Kidney (tissue), 14 donors: ENCODE results near the gene TMEM101. TPM values are rescaled to one million over a fixed set of nuclear protein-coding genes. Genes with fewer than 3 reads are reported as not detected.
"Not testable (repeated sequence)": the region's sequence is repeated elsewhere in the genome, so short reads cannot be mapped to it uniquely, and the experiment has no call there.

Source experiments
- DNase-seq, 5 donors: peaks; one replicate each; pipeline ENCODE4 v3.0.0-alpha.2; 2013 to 2020
- FAIRE-seq: peaks from 2 replicates; lab custom pipeline; 2012; peaks lifted over from hg19 to GRCh38; lab: Jason Lieb, UNC
- H3K27ac ChIP-seq, 2 donors: one replicate each; pipeline ENCODE4 v1.7.0; 2013; ENCODE audit warnings: low read depth in 2 of 2, low read length in 2 of 2, inconsistent platforms in 1 of 2
- H3K27me3 ChIP-seq: one replicate; pipeline ENCODE4 v1.7.1; 2013; ENCODE audit warnings: low read length, inconsistent platforms; ENCODE audit not compliant: control insufficient read depth, insufficient read depth
- H3K36me3 ChIP-seq, 3 donors: one replicate each; pipeline versions ENCODE4 v1.7.0 to v1.7.1; 2013; ENCODE audit warnings: low read length in 3 of 3, control low read depth in 1 of 3, inconsistent platforms in 1 of 3; ENCODE audit not compliant: insufficient read depth in 3 of 3, control insufficient read depth in 2 of 3
- H3K4me1 ChIP-seq, 3 donors: one replicate each; pipeline versions ENCODE4 v1.7.0 to v1.7.1; 2013; ENCODE audit warnings: low read length in 3 of 3, inconsistent platforms in 1 of 3, low read depth in 1 of 3; ENCODE audit not compliant: control insufficient read depth in 2 of 3, insufficient read depth in 2 of 3
- H3K4me3 ChIP-seq, 3 donors: one replicate each; pipeline versions ENCODE4 v1.7.0 to v1.8.1; 2013; ENCODE audit warnings: low read length in 3 of 3, control low read depth in 1 of 3, inconsistent platforms in 1 of 3
- H3K9ac ChIP-seq, 3 donors: one replicate each; pipeline versions ENCODE4 v1.7.0 to v1.7.1; 2013; ENCODE audit warnings: low read length in 3 of 3, control low read depth in 1 of 3, inconsistent platforms in 1 of 3
- H3K9me3 ChIP-seq, 3 donors: one replicate each; pipeline versions ENCODE4 v1.7.0 to v1.7.1; 2013; ENCODE audit warnings: low read length in 3 of 3, control low read depth in 1 of 3, inconsistent platforms in 1 of 3; ENCODE audit not compliant: control insufficient read depth in 2 of 3, insufficient read depth in 1 of 3
- intact Hi-C: fragments of 100-400 bp; cut with DNase I; formaldehyde crosslinking; loops from one replicate; pipeline ENCODE4 v1.11.1; 2022
- polyA plus RNA-seq: library from polyadenylated mRNA; stranded (reverse); fragments of 350-450 nt; fragmentation: Illumina TruSeq; extraction: RNeasy Lipid Tissue Mini Kit (QIAGEN cat#74804); gene quantifications from one replicate; pipeline ENCODE4 v1.2.3, GENCODE V29; 2014; ENCODE audit warnings: low read depth, low replicate concordance; ENCODE audit not compliant: insufficient read depth
- total RNA-seq: library from RNA; stranded (reverse); fragmentation: NEBNext Ultra II Directional; extraction: Animal tissue kit (Norgen Biotek cat#: 25700); gene quantifications from one replicate; pipeline ENCODE4 v1.2.1, GENCODE V29; 2021
- TF ChIP-seq, protein P1 (sequence below): IDR thresholded peaks from 3 replicates; pipeline ENCODE4 v1.5.1; 2012; ENCODE audit warnings: mild to moderate bottlenecking, moderate library complexity, borderline replicate concordance; ENCODE audit not compliant: insufficient read depth; ENCODE audit errors: extremely low read depth
- donor health status: control.
- donor health status: control.
- donor health status: control.
- donor health status: control.
- donor health status: control.
- donor health status: DM: yes; HTN: yes; CAD: no.
- donor health status: Normal renal cell carcinoma (clear cell type).

Gene TMEM101
- total and polyA plus RNA-seq, 2 donors from 2014 or later: 31.2 to 111 TPM

DNA sequence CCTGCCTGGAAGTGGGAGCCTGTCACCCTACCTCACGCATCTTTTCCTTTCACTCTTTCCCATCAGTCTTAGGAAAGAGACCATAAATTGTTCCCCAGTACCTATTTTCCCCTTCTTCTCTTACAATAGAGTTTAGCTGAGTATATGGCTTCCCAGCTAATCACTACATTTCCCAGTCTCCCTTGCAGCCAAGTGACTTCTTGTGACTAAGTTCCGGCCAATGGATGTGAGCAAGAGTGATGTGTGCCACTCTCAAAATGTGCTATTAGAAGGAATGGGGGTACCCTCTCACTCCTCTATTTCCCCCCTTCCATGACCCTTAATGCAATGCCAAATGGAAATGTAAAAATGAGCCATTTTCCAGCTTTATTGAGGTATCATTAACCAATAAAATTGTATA is 52.8 kb downstream of the TMEM101 start:
- no peaks in the 10 kb centered on the region for H3K4me1 ChIP-seq
- no peak for FAIRE-seq
- H3K27me3 ChIP-seq: no peaks in the 10 kb centered on the region

DNA sequence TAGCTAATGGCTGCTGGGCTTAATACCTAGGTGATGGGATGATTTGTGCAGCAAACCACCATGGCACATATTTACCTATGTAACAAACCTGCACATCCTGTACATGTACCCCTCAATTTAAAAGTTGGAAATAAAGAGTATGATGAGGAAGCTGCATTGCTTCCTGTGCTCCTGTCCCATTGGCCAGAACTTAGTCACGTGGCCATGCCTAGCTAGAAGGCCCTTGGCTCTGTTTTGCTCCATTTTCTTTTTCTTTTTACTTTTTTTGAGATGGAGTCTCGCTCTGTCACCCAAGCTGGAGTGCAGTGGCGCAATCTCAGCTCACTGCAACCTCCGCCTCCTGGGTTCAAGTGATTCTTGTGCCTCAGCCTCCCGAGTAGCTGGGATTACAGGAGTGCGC is 53.5 kb downstream of the TMEM101 start:
- H3K9me3 ChIP-seq, H3K27ac ChIP-seq, intact Hi-C loops, H3K9ac ChIP-seq, H3K4me1 ChIP-seq, H3K36me3 ChIP-seq, DNase-seq, H3K27me3 ChIP-seq, H3K4me3 ChIP-seq, FAIRE-seq: not testable (repeated sequence)

More for the DNA sequence above, 52.8 kb downstream of the TMEM101 start:
- intact Hi-C loops: no loop called here
- Histone ChIP-seq H3K27ac (no peak overlapping the region), H3K36me3 (no peaks in the 10 kb centered on the region), H3K4me3 (no peak overlapping the region), H3K9me3 (no peaks in the 10 kb centered on the region), H3K9ac (no peak overlapping the region)
- TF ChIP-seq, protein P1, sequence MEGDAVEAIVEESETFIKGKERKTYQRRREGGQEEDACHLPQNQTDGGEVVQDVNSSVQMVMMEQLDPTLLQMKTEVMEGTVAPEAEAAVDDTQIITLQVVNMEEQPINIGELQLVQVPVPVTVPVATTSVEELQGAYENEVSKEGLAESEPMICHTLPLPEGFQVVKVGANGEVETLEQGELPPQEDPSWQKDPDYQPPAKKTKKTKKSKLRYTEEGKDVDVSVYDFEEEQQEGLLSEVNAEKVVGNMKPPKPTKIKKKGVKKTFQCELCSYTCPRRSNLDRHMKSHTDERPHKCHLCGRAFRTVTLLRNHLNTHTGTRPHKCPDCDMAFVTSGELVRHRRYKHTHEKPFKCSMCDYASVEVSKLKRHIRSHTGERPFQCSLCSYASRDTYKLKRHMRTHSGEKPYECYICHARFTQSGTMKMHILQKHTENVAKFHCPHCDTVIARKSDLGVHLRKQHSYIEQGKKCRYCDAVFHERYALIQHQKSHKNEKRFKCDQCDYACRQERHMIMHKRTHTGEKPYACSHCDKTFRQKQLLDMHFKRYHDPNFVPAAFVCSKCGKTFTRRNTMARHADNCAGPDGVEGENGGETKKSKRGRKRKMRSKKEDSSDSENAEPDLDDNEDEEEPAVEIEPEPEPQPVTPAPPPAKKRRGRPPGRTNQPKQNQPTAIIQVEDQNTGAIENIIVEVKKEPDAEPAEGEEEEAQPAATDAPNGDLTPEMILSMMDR: no peak
- no peak for DNase-seq

Other genes with a start within 250 kb of the TMEM101 start
- 102 TPM for gene DUSP3, start 236.0 kb downstream of the TMEM101 start, total RNA-seq
- 126 TPM for gene DUSP3, start 236.0 kb downstream of the TMEM101 start, polyA plus RNA-seq
- not detected for gene CFAP97D1, start 234.5 kb downstream of the TMEM101 start, total RNA-seq
- gene CFAP97D1, start 234.5 kb downstream of the TMEM101 start, polyA plus RNA-seq: not detected
- gene MPP3, start 181.8 kb downstream of the TMEM101 start, total RNA-seq: 5.8 TPM
- gene MPP3, start 181.8 kb downstream of the TMEM101 start, polyA plus RNA-seq: 3.2 TPM
- 1.2 TPM for gene CD300LG, start 167.8 kb downstream of the TMEM101 start, total RNA-seq
- 3.1 TPM for gene CD300LG, start 167.8 kb downstream of the TMEM101 start, polyA plus RNA-seq
- 1.2 TPM for gene MPP2, start 107.4 kb downstream of the TMEM101 start, total RNA-seq
- gene MPP2, start 107.4 kb downstream of the TMEM101 start, polyA plus RNA-seq: 2.7 TPM
- gene PPY, start 72.5 kb downstream of the TMEM101 start, total RNA-seq: not detected
- not detected for gene PPY, start 72.5 kb downstream of the TMEM101 start, polyA plus RNA-seq
- gene PYY, start 61.0 kb downstream of the TMEM101 start, total RNA-seq: not detected
- not detected for gene PYY, start 61.0 kb downstream of the TMEM101 start, polyA plus RNA-seq
- 3.5 TPM for gene NAGS, start 10.3 kb downstream of the TMEM101 start, total RNA-seq
- gene NAGS, start 10.3 kb downstream of the TMEM101 start, polyA plus RNA-seq: 8.7 TPM
- 47.6 TPM for gene LSM12, start 51.7 kb upstream of the TMEM101 start, total RNA-seq
- gene LSM12, start 51.7 kb upstream of the TMEM101 start, polyA plus RNA-seq: 29.0 TPM
- 70.0 TPM for gene G6PC3, start 55.8 kb upstream of the TMEM101 start, total RNA-seq
- gene G6PC3, start 55.8 kb upstream of the TMEM101 start, polyA plus RNA-seq: 150 TPM
- gene HDAC5, start 108.7 kb upstream of the TMEM101 start, total RNA-seq: 35.6 TPM
- 25.3 TPM for gene HDAC5, start 108.7 kb upstream of the TMEM101 start, polyA plus RNA-seq
- gene HROB, start 127.0 kb upstream of the TMEM101 start, total RNA-seq: 0.88 TPM
- gene HROB, start 127.0 kb upstream of the TMEM101 start, polyA plus RNA-seq: 0.17 TPM
- gene ASB16, start 155.7 kb upstream of the TMEM101 start, total RNA-seq: 0.25 TPM
- gene ASB16, start 155.7 kb upstream of the TMEM101 start, polyA plus RNA-seq: 0.90 TPM
- 37.7 TPM for gene TMUB2, start 172.0 kb upstream of the TMEM101 start, total RNA-seq
- 39.2 TPM for gene TMUB2, start 172.0 kb upstream of the TMEM101 start, polyA plus RNA-seq
- 64.8 TPM for gene ATXN7L3, start 184.9 kb upstream of the TMEM101 start, total RNA-seq
- gene ATXN7L3, start 184.9 kb upstream of the TMEM101 start, polyA plus RNA-seq: 20.0 TPM
- gene UBTF, start 204.7 kb upstream of the TMEM101 start, total RNA-seq: 98.8 TPM
- gene UBTF, start 204.7 kb upstream of the TMEM101 start, polyA plus RNA-seq: 46.1 TPM